ENCODE results near the gene LAMB4. TPM values are rescaled to one million over a fixed set of nuclear protein-coding genes. Genes with fewer than 3 reads are reported as not detected.
A peak's percentile ranks its signal among the peaks of the same experiment; 100 is the strongest.

The LAMB4 gene
- total and polyA plus RNA-seq, 2 of the 4 experiments (the other 2 are of a cell fraction), result 0.12 to 0.18 TPM

DNA sequence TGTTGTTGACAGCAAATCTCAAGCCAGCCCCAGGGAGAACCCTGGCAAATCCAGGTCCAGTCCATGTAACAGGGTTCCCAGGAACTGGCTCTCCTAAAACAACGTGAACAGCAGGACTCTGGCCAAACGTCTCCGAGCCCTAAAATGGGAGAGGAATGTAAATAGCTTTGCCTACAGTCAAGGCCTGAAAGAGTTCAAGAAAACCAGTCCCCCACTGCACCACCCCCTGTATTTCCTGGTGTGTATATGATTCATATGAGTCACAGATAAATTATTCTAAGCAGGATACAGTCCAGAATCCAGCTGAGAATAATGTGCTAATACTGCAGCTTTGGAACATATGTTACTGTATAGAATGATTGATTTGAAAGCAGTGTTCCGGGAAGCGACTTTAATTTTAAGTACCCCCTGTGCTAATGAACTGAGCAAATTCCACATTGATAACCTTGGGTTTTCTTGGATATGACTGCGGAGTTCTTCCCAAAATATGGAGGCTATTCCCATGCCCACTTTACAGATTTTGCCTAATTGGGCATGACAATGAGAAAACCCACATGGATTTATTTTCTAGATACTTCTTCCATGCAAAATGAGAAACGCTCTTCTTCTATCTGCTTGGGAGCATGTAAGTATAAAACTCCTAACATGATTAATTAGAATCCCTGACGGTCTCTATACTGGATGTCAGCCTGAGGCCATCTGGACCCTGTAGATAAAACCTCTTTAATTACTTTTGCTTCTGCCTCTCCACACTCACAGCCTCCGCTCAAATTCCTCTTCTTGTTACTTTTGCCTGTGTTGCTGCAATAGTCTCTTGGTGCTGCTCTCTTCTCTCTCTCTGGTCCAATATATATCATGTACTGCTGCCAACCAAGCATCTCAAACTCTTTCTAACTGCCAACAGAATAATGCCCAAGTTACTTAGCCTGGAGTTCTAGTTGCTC is 50.2 kb downstream of the LAMB4 start:
- peaks cover 0 to 2% of the 10 kb centered on the region in 2 experiments; a peak in 1 of 4 replicates for H3K79me1 ChIP-seq (ENCODE audit: low read depth in 1 of 2, low read length in 2 of 2)
- peak overlapping the region; percentile 81; the same call in 1 of the 2 replicates for H2AK5ac ChIP-seq (ENCODE audit: low read depth, low read length)
- H4K91ac ChIP-seq (ENCODE audit: insufficient read depth, low read depth, low read length), result peak overlapping the region; percentile 92
- H3K4me3 ChIP-seq (ENCODE audit: insufficient read depth, low read depth, low read length), result peak overlapping the region; percentile 7; the same call in 1 of the 2 replicates
- dilution Hi-C loops (cut with HindIII; ENCODE audit: low sequenced_read_pairs, unreplicated experiment) (no loop called here), in situ Hi-C loops (cut with MboI; ENCODE audit: low sequenced_read_pairs) (no loop called here), intact Hi-C loops (cut with micrococcal nuclease) (loop anchor here (2.0 to 5.0 kb wide), 2 partner anchors 48 to 81 kb away; no protein-coding TSS in a partner anchor)
- H2BK120ac ChIP-seq (ENCODE audit: low read depth, low read length), result peak overlapping the region; percentile 97
- no peaks in the 10 kb centered on the region for H3K27me3 ChIP-seq (ENCODE audit: control insufficient read depth, insufficient read depth, low read length)
- peak overlapping the region; percentile 0 for H2AK9ac ChIP-seq (replicated peaks; ENCODE audit: low read depth, low read length, poor library complexity)
- WGBS, 2 experiments (ENCODE audit: extremely low coverage in 2 of 2, insufficient read length in 1 of 2), result no CpG with 5 or more reads among the region's 9 CpGs
- no TSS peak for BruUV-seq (replicated peaks)
- ChIA-PET POLR2A (ENCODE audit: unreplicated experiment) (interaction anchor here (0.6 to 1.4 kb wide), 3 partner anchors 8 to 77 kb away, joined by 3 to 6 read pairs (median 4); partner anchors contain the start of gene LAMB1), CTCF (interaction anchor here (0.9 to 1.7 kb wide), 4 partner anchors 15 to 66 kb away, joined by 3 to 5 read pairs (median 3); no protein-coding TSS in a partner anchor)
- peak overlapping the region; percentile 98 for H2BK20ac ChIP-seq (ENCODE audit: low read depth, low read length)
- peak; percentile 89 for ATAC-seq (ENCODE audit: low read depth)
- H3K36me3 ChIP-seq (ENCODE audit: control insufficient read depth, insufficient read depth, low read length), result no peaks in the 10 kb centered on the region
- peaks cover 13% of the 10 kb centered on the region for H3K9me1 ChIP-seq (ENCODE audit: insufficient read depth, low read length)
- H3K18ac ChIP-seq (ENCODE audit: low read depth, low read length), result peak overlapping the region; percentile 99
- H3K23ac ChIP-seq (ENCODE audit: low read depth, low read length), result peak overlapping the region; percentile 85
- peak overlapping the region; percentile 94 for H2BK5ac ChIP-seq (ENCODE audit: low read depth, low read length, poor library complexity, severe bottlenecking)
- peak overlapping the region; percentile 94 for H3K27ac ChIP-seq (ENCODE audit: insufficient read depth, low read length)
- peaks cover 25% of the 10 kb centered on the region for H3K4me1 ChIP-seq (ENCODE audit: control insufficient read depth, insufficient read depth, low read length)
- peaks cover 2% of the 10 kb centered on the region; the same call in 1 of the 2 replicates for H3K9me3 ChIP-seq (ENCODE audit: control insufficient read depth, insufficient read depth, low read length)
- no peaks in the 10 kb centered on the region for H4K20me1 ChIP-seq (ENCODE audit: insufficient read depth, low read length)
- peak overlapping the region; percentile 63 to 86 for H4K8ac ChIP-seq (ENCODE audit: low read depth in 2 of 2, low read length in 2 of 2)
- H4K5ac ChIP-seq (ENCODE audit: low read depth, low read length), result peak overlapping the region; percentile 96
- peak overlapping the region; percentile 93 for H3K4ac ChIP-seq (ENCODE audit: low read depth, low read length)
- peak overlapping the region; percentile 63 for H2AFZ ChIP-seq (replicated peaks; ENCODE audit: low read length, poor library complexity)
- H2BK15ac ChIP-seq (ENCODE audit: low read depth, low read length), result peak overlapping the region; percentile 84; the same call in 2 of the 3 replicates
- H3K9ac ChIP-seq (ENCODE audit: low read depth, low read length), result peak overlapping the region; percentile 54
- peak overlapping the region; percentile 92 for H3K4me2 ChIP-seq (ENCODE audit: low read depth, low read length)
- DNase-seq, result peak; percentile 95
- peak overlapping the region; percentile 98 for H3K56ac ChIP-seq (ENCODE audit: extremely low read depth, insufficient read depth, low read length)
- H3K14ac ChIP-seq (replicated peaks; ENCODE audit: low read depth, low read length), result peak overlapping the region; percentile 67
- peak; percentile 83 for TF ChIP-seq FOS (IDR thresholded peaks at IDR 0.05; ENCODE audit: low read depth, low read length)
- TF ChIP-seq, protein P1, sequence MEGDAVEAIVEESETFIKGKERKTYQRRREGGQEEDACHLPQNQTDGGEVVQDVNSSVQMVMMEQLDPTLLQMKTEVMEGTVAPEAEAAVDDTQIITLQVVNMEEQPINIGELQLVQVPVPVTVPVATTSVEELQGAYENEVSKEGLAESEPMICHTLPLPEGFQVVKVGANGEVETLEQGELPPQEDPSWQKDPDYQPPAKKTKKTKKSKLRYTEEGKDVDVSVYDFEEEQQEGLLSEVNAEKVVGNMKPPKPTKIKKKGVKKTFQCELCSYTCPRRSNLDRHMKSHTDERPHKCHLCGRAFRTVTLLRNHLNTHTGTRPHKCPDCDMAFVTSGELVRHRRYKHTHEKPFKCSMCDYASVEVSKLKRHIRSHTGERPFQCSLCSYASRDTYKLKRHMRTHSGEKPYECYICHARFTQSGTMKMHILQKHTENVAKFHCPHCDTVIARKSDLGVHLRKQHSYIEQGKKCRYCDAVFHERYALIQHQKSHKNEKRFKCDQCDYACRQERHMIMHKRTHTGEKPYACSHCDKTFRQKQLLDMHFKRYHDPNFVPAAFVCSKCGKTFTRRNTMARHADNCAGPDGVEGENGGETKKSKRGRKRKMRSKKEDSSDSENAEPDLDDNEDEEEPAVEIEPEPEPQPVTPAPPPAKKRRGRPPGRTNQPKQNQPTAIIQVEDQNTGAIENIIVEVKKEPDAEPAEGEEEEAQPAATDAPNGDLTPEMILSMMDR (conservative IDR thresholded peaks at IDR 0.05; ENCODE audit: low read depth, low read length), result no peak
- TF ChIP-seq CEBPB (IDR thresholded peaks at IDR 0.05; ENCODE audit: low read depth, low read length), result no peak
- no peak for TF ChIP-seq POLR2A (IDR thresholded peaks at IDR 0.05; ENCODE audit: low read depth, low read length)
- no peak for TF ChIP-seq SMC3 (IDR thresholded peaks at IDR 0.05; ENCODE audit: low read depth, low read length)
- TF ChIP-seq MXI1 (IDR thresholded peaks at IDR 0.05; ENCODE audit: borderline replicate concordance, low read depth, low read length), result 0 out of 2 replicates have a peak, but pooled peaks have one; percentile 10
- no peak for TF ChIP-seq MAFK (IDR thresholded peaks at IDR 0.05; ENCODE audit: low read depth, low read length)
- TF ChIP-seq, protein P2, sequence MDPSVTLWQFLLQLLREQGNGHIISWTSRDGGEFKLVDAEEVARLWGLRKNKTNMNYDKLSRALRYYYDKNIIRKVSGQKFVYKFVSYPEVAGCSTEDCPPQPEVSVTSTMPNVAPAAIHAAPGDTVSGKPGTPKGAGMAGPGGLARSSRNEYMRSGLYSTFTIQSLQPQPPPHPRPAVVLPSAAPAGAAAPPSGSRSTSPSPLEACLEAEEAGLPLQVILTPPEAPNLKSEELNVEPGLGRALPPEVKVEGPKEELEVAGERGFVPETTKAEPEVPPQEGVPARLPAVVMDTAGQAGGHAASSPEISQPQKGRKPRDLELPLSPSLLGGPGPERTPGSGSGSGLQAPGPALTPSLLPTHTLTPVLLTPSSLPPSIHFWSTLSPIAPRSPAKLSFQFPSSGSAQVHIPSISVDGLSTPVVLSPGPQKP (IDR thresholded peaks at IDR 0.05; ENCODE audit: borderline replicate concordance, low read depth, low read length), result no peak
- TF ChIP-seq, protein P3, sequence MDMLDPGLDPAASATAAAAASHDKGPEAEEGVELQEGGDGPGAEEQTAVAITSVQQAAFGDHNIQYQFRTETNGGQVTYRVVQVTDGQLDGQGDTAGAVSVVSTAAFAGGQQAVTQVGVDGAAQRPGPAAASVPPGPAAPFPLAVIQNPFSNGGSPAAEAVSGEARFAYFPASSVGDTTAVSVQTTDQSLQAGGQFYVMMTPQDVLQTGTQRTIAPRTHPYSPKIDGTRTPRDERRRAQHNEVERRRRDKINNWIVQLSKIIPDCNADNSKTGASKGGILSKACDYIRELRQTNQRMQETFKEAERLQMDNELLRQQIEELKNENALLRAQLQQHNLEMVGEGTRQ (IDR thresholded peaks at IDR 0.05; ENCODE audit: low read depth, low read length), result no peak
- TF ChIP-seq BHLHE40 (IDR thresholded peaks at IDR 0.05; ENCODE audit: low read depth, low read length), result peak; percentile 18; the same call in 1 of the 2 replicates
- TF ChIP-seq CHD1 (IDR thresholded peaks at IDR 0.05; ENCODE audit: low read depth, low read length), result no peak
- peak; percentile 10 for TF ChIP-seq RCOR1 (IDR thresholded peaks at IDR 0.05; ENCODE audit: insufficient replicate concordance, low read length)
